Fibroblast of lung (primary cell): ENCODE measurements around the gene NAP1L1. TPM values are rescaled to one million over a fixed set of nuclear protein-coding genes. Genes with fewer than 3 reads are reported as not detected.

ENCODE experiments used
- DNase-seq, 2 donors: peaks; one replicate each; pipeline versions ENCODE4 v3.0.0 to v3.0.0-alpha.2; 2010; ENCODE audit warnings: low read depth in 2 of 2
- H2AFZ ChIP-seq: 2 replicates; pipeline ENCODE4 v1.5.1; 2012; ENCODE audit warnings: low read length, control low read depth, inconsistent platforms
- H3K27ac ChIP-seq: 2 replicates; pipeline ENCODE4 v1.5.1; 2011; ENCODE audit warnings: low read length, control low read depth; ENCODE audit not compliant: insufficient read depth
- H3K27me3 ChIP-seq: 2 replicates; pipeline ENCODE4 v1.5.1; 2011; ENCODE audit warnings: mild to moderate bottlenecking, low read length; ENCODE audit not compliant: control insufficient read depth, insufficient read depth
- H3K36me3 ChIP-seq: 2 replicates; pipeline ENCODE4 v1.5.1; 2011; ENCODE audit warnings: low read length; ENCODE audit not compliant: control insufficient read depth, insufficient read depth
- H3K4me1 ChIP-seq: 2 replicates; pipeline ENCODE4 v1.5.1; 2011; ENCODE audit warnings: low read length; ENCODE audit not compliant: control insufficient read depth, insufficient read depth; ENCODE audit errors: extremely low read depth
- H3K4me2 ChIP-seq: 2 replicates; pipeline ENCODE4 v1.5.1; 2011; ENCODE audit warnings: low read length, control low read depth; ENCODE audit not compliant: insufficient read depth; ENCODE audit errors: extremely low read depth
- H3K4me3 ChIP-seq, 4 experiments: fragments of 200-600 bp in 1 of 4; sonication (generic) in 1 of 4; replicated peaks in 1 of 4; 2 replicates each; pipeline ENCODE4 v1.5.1; 2011 to 2016; ENCODE audit warnings: low read length in 4 of 4, low read depth in 3 of 4, mild to moderate bottlenecking in 3 of 4, control low read depth in 2 of 4, inconsistent platforms in 1 of 4, mixed read lengths in 1 of 4; ENCODE audit not compliant: insufficient read depth in 1 of 4; ENCODE audit errors: control extremely low read depth in 1 of 4
- H3K79me2 ChIP-seq: 2 replicates; pipeline ENCODE4 v1.5.1; 2012; ENCODE audit warnings: mild to moderate bottlenecking, low read length, inconsistent platforms; ENCODE audit not compliant: control insufficient read depth, insufficient read depth
- H3K9ac ChIP-seq: 2 replicates; pipeline ENCODE4 v1.5.1; 2011; ENCODE audit warnings: mild to moderate bottlenecking, low read length, control low read depth; ENCODE audit not compliant: insufficient read depth
- H3K9me3 ChIP-seq: 2 replicates; pipeline ENCODE4 v1.5.1; 2012; ENCODE audit warnings: low read depth, low read length; ENCODE audit not compliant: control insufficient read depth, insufficient read depth
- H4K20me1 ChIP-seq: 2 replicates; pipeline ENCODE4 v1.5.1; 2011; ENCODE audit warnings: low read length; ENCODE audit not compliant: control insufficient read depth, insufficient read depth; ENCODE audit errors: extremely low read depth
- CTCF ChIP-seq, 2 donors: IDR thresholded peaks in 1 of 2; conservative IDR thresholded peaks in 1 of 2; 1 replicate in 1 of 2; 2 replicates in 1 of 2; pipeline ENCODE4 v1.5.1; 2011 to 2012; ENCODE audit warnings: low read length in 2 of 2, control low read depth in 1 of 2, inconsistent platforms in 1 of 2, low read depth in 1 of 2, mild to moderate bottlenecking in 1 of 2
- EZH2 ChIP-seq: IDR thresholded peaks from 2 replicates; pipeline ENCODE4 v1.5.1; 2012; ENCODE audit warnings: low read length, control low read depth, mild to moderate bottlenecking; ENCODE audit errors: missing control alignments
- polyA plus RNA-seq, 2 donors: library from polyadenylated mRNA; depleted of rRNA in 1 of 2; stranded (reverse) in 1 of 2; unstranded in 1 of 2; fragments of >200 nt; gene quantifications; 2 replicates each; pipeline ENCODE4 v1.2.1, GENCODE V29; 2011 to 2012; ENCODE audit warnings: missing spikeins in 1 of 2
- total RNA-seq: library from RNA; depleted of rRNA; stranded (reverse); fragments of >200 nt; gene quantifications from 2 replicates; pipeline ENCODE4 v1.2.1, GENCODE V29; 2014

The NAP1L1 gene
- total and polyA plus RNA-seq, 2 donors (not counting 1 experiment from before 2014, with no cell fraction given) = 275 to 695 TPM

DNA sequence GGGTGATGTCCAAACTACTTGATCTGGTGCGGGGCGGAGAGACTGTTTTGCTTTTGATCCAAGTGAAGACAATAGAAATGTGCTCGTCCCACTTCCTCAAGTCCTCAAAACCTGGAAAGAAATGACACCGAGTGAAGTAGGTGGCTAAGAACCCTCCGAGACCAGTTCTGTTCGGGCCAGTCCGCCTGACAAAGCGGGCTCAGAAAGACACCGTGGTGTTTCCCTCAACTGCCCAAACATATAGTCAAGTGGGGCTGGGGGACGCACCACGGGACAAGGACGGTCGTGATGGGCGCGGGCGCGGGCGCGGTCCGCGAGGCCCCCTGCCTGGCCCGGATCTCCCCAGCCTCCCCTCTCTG lies 54.5 kb downstream of the NAP1L1 start:
- no peak overlapping the region for H2AFZ ChIP-seq
- H4K20me1 ChIP-seq = no peaks in the 10 kb centered on the region
- H3K79me2 ChIP-seq = peaks cover 75% of the 10 kb centered on the region
- H3K4me1 ChIP-seq = peaks cover 11% of the 10 kb centered on the region
- H3K4me2 ChIP-seq = no peak overlapping the region
- peak overlapping the region; percentile 99 for H3K9ac ChIP-seq
- no peak for TF ChIP-seq CTCF (conservative IDR thresholded peaks at IDR 0.05 in 1 of 2, IDR thresholded peaks at IDR 0.05 in 1 of 2; ENCODE audit: low read depth in 1 of 2, low read length in 2 of 2)
- no peak for TF ChIP-seq EZH2
- DNase-seq = peak; percentile 42 to 68
- no peaks in the 10 kb centered on the region for H3K27me3 ChIP-seq
- H3K4me3 ChIP-seq = peak overlapping the region; percentile 89 to 98 (median 94)
- peak overlapping the region; percentile 97 for H3K27ac ChIP-seq
- no peaks in the 10 kb centered on the region for H3K9me3 ChIP-seq
- peaks cover 8% of the 10 kb centered on the region for H3K36me3 ChIP-seq

GRCh38 chr12:76028571-76029277 lies 55.8 kb downstream of the NAP1L1 start:
- Histone ChIP-seq H3K79me2 (peaks cover 66% of the 10 kb centered on the region), H3K4me1 (peaks cover 7% of the 10 kb centered on the region), H3K27ac (peak overlapping the region; percentile 97), H3K9me3 (no peaks in the 10 kb centered on the region), H3K4me2 (peak overlapping the region; percentile 78), H3K27me3 (no peaks in the 10 kb centered on the region), H4K20me1 (no peaks in the 10 kb centered on the region), H2AFZ (no peak overlapping the region), H3K36me3 (peaks cover 8% of the 10 kb centered on the region), H3K9ac (peak overlapping the region; percentile 99), H3K4me3 (peak overlapping the region; percentile 89 to 98 (median 94))
- peak in 1 of 2 donors; percentile 35 for DNase-seq
- TF ChIP-seq CTCF (conservative IDR thresholded peaks at IDR 0.05 in 1 of 2, IDR thresholded peaks at IDR 0.05 in 1 of 2; ENCODE audit: low read depth in 1 of 2, low read length in 2 of 2) = no peak
- no peak for TF ChIP-seq EZH2

DNA sequence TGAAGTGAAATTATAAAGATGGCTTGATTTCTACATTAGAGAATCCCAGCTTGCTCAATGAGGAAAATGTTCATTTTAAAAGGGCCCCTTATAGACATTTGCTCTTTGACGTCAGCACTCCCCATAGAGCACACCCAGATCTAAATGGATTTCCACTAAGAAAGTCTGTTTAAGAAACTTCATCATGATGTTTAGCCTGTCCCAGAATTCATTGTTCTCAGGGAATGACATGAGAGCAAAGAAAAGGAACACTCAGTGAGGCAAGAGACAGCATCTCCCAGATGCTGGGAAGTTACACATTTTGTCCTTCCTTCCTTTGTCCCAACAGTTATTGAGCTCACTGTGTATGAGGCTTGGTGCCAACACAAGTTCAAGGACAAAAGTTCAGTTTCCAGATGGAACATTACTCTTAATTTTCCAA lies 57.8 kb downstream of the NAP1L1 start:
- peak; percentile 34 to 91 for DNase-seq
- H3K27ac ChIP-seq = peak overlapping the region; percentile 97

More for the DNA sequence above, 57.8 kb downstream of the NAP1L1 start:
- peak overlapping the region in 3 of 4 experiments; percentile 94 to 98 (median 95) for H3K4me3 ChIP-seq
- peaks cover 48% of the 10 kb centered on the region for H3K79me2 ChIP-seq
- H4K20me1 ChIP-seq = no peaks in the 10 kb centered on the region
- H2AFZ ChIP-seq = no peak overlapping the region
- TF ChIP-seq CTCF (conservative IDR thresholded peaks at IDR 0.05 in 1 of 2, IDR thresholded peaks at IDR 0.05 in 1 of 2; ENCODE audit: low read depth in 1 of 2, low read length in 2 of 2) (no peak), EZH2 (no peak)
- no peaks in the 10 kb centered on the region for H3K27me3 ChIP-seq
- peaks cover 8% of the 10 kb centered on the region for H3K36me3 ChIP-seq
- peaks cover 5% of the 10 kb centered on the region for H3K4me1 ChIP-seq
- peak overlapping the region; percentile 78 for H3K4me2 ChIP-seq
- no peaks in the 10 kb centered on the region for H3K9me3 ChIP-seq
- peak overlapping the region; percentile 21 for H3K9ac ChIP-seq
